Suprapubic skin (tissue), 3 donors: ENCODE data around the gene XPC.

ENCODE experiments used
- CTCF ChIP-seq, 2 donors: fragments of 200-600 bp in 1 of 2; fragments of 450-650 bp in 1 of 2; sonication (generic) in 1 of 2; IDR thresholded peaks; one replicate each; pipeline ENCODE4 v1.5.1; 2016 to 2019; ENCODE audit warnings: antibody characterized with exemption in 2 of 2, mild to moderate bottlenecking in 1 of 2, moderate library complexity in 1 of 2
- POLR2AphosphoS5 ChIP-seq, 3 donors: sonication (generic); formaldehyde crosslinking; IDR thresholded peaks; one replicate each; pipeline ENCODE4 v1.6.1; 2017; ENCODE audit warnings: antibody characterized with exemption in 3 of 3

GRCh38 chr3:14194865-14195264 is 16.5 kb upstream of the XPC start:
- TF ChIP-seq CTCF (IDR thresholded peaks at IDR 0.05) (no peak), POLR2AphosphoS5 (IDR thresholded peaks at IDR 0.05) (no peak)
